H1 (cell line): ENCODE results near the gene PFDN5. TPM values are rescaled to one million over a fixed set of nuclear protein-coding genes. Genes with fewer than 3 reads are reported as not detected.
A peak's percentile ranks its signal among the peaks of the same experiment; 100 is the strongest.

Experiments
- CTCF ChIA-PET: fragments of 300-600 bp; sonication (Branson Sonifier 250); formaldehyde crosslinking; loops from one replicate; lab custom pipeline; 2021; ENCODE audit not compliant: partially characterized antibody; lab: Charles Lee
- POLR2A ChIA-PET: fragments of 300-600 bp; sonication (Branson Sonifier 250); formaldehyde crosslinking; loops from one replicate; lab custom pipeline; 2021; ENCODE audit warnings: inconsistent platforms; ENCODE audit not compliant: partially characterized antibody; lab: Charles Lee
- DNase-seq, 2 experiments: peaks; one replicate each; pipeline versions ENCODE4 v3.0.0 to v3.0.0-alpha.2; 2010 to 2022; ENCODE audit warnings: low spot score in 2 of 2, low read depth in 1 of 2, mixed read lengths in 1 of 2
- FAIRE-seq: peaks from 2 replicates; lab custom pipeline; 2011; peaks lifted over from hg19 to GRCh38; lab: Jason Lieb, UNC
- H2AFZ ChIP-seq: 2 replicates; pipeline ENCODE4 v1.8.1; 2012; ENCODE audit warnings: low read length, inconsistent platforms
- H2AK5ac ChIP-seq: 2 replicates; pipeline ENCODE4 v1.6.1; 2013; ENCODE audit warnings: low read depth, low read length
- H2BK120ac ChIP-seq: replicated peaks from 2 replicates; pipeline ENCODE3; 2013; ENCODE audit warnings: low read depth, low read length, inconsistent platforms
- H2BK12ac ChIP-seq: 2 replicates; pipeline ENCODE4 v1.6.1; 2013; ENCODE audit warnings: low read depth, low read length
- H2BK15ac ChIP-seq: 2 replicates; pipeline ENCODE4 v1.6.1; 2013; ENCODE audit warnings: low read length
- H2BK20ac ChIP-seq: 2 replicates; pipeline ENCODE4 v1.6.1; 2013; ENCODE audit warnings: low read length
- H2BK5ac ChIP-seq: 2 replicates; pipeline ENCODE4 v1.6.1; 2013; ENCODE audit warnings: low read depth, low read length
- H3K14ac ChIP-seq: 2 replicates; pipeline ENCODE4 v1.6.1; 2013; ENCODE audit warnings: inconsistent platforms; ENCODE audit not compliant: insufficient read length
- H3K18ac ChIP-seq: 2 replicates; pipeline ENCODE4 v1.6.1; 2013; ENCODE audit warnings: low read length; ENCODE audit errors: extremely low read depth
- H3K23ac ChIP-seq: 2 replicates; pipeline ENCODE4 v1.6.1; 2013; ENCODE audit warnings: inconsistent platforms; ENCODE audit not compliant: insufficient read length
- H3K23me2 ChIP-seq: 2 replicates; pipeline ENCODE4 v1.6.1; 2013; ENCODE audit warnings: low read depth, low read length
- H3K27ac ChIP-seq: 2 replicates; pipeline ENCODE4 v1.6.1; 2011; ENCODE audit warnings: low read depth, low read length, inconsistent platforms
- H3K27me3 ChIP-seq, 4 experiments: replicated peaks in 1 of 4; 1 replicate in 1 of 4; 2 replicates in 3 of 4; pipeline versions ENCODE4 v1.6.1 to v1.8.1; 2011 to 2013; ENCODE audit warnings: low read length in 3 of 4, mild to moderate bottlenecking in 3 of 4, inconsistent platforms in 2 of 4, mixed read lengths in 2 of 4, moderate library complexity in 1 of 4; ENCODE audit not compliant: control insufficient read depth in 3 of 4, insufficient read depth in 3 of 4; ENCODE audit errors: extremely low read depth in 1 of 4
- H3K36me3 ChIP-seq, 4 experiments: 2 replicates each; pipeline versions ENCODE4 v1.6.1 to v1.8.1; 2011 to 2013; ENCODE audit warnings: mild to moderate bottlenecking in 4 of 4, low read length in 3 of 4, moderate library complexity in 2 of 4, control low read depth in 1 of 4, inconsistent platforms in 1 of 4; ENCODE audit not compliant: insufficient read depth in 4 of 4, control insufficient read depth in 2 of 4
- H3K4ac ChIP-seq: replicated peaks from 2 replicates; pipeline ENCODE3; 2013; ENCODE audit warnings: low read length, low read depth, mixed read lengths, inconsistent platforms; ENCODE audit not compliant: insufficient read length
- H3K4me1 ChIP-seq, 4 experiments: replicated peaks in 1 of 4; 1 replicate in 1 of 4; 2 replicates in 3 of 4; pipeline versions ENCODE4 v1.6.1 to v1.8.1; 2011 to 2013; ENCODE audit warnings: low read length in 3 of 4, inconsistent platforms in 2 of 4, mixed read lengths in 1 of 4; ENCODE audit not compliant: insufficient read depth in 4 of 4, control insufficient read depth in 3 of 4
- H3K4me2 ChIP-seq, 2 experiments: 2 replicates each; pipeline versions ENCODE4 v1.6.1 to v1.8.1; 2011 to 2013; ENCODE audit warnings: low read depth in 2 of 2, low read length in 2 of 2, control low read depth in 1 of 2, inconsistent platforms in 1 of 2, mild to moderate bottlenecking in 1 of 2; ENCODE audit not compliant: insufficient read depth in 1 of 2
- H3K4me3 ChIP-seq, 4 experiments: fragments of 200-600, 300-600 bp in 1 of 4; sonication (generic), shearing (Covaris generic), sonication (Bioruptor Twin) in 1 of 4; 2 replicates each; pipeline versions ENCODE4 v1.5.1 to v1.8.1; 2011 to 2016; ENCODE audit warnings: low read length in 4 of 4, low read depth in 3 of 4, control low read depth in 2 of 4, inconsistent platforms in 2 of 4, mild to moderate bottlenecking in 2 of 4, mixed read lengths in 1 of 4, moderate library complexity in 1 of 4; ENCODE audit not compliant: insufficient read depth in 2 of 4; ENCODE audit errors: extremely low read depth in 1 of 4
- H3K56ac ChIP-seq: replicated peaks from 2 replicates; pipeline ENCODE3; 2013; ENCODE audit warnings: low read depth, mild to moderate bottlenecking, mixed read lengths, low read length, inconsistent platforms; ENCODE audit not compliant: insufficient read length
- H3K79me1 ChIP-seq: 2 replicates; pipeline ENCODE4 v1.6.1; 2013; ENCODE audit warnings: low read depth, low read length, control low read depth
- H3K79me2 ChIP-seq, 2 experiments: 2 replicates each; pipeline versions ENCODE4 v1.6.1 to v1.8.1; 2012 to 2013; ENCODE audit warnings: low read length in 2 of 2, mild to moderate bottlenecking in 2 of 2, inconsistent platforms in 1 of 2; ENCODE audit not compliant: insufficient read depth in 2 of 2, control insufficient read depth in 1 of 2
- H3K9ac ChIP-seq, 4 experiments: replicated peaks in 1 of 4; 1 replicate in 1 of 4; 2 replicates in 3 of 4; pipeline versions ENCODE4 v1.6.1 to v1.8.1; 2011 to 2013; ENCODE audit warnings: low read depth in 3 of 4, low read length in 3 of 4, control low read depth in 2 of 4, mild to moderate bottlenecking in 2 of 4, moderate library complexity in 2 of 4, inconsistent platforms in 1 of 4; ENCODE audit errors: extremely low read depth in 1 of 4
- H3K9me3 ChIP-seq, 2 experiments: 2 replicates each; pipeline versions ENCODE4 v1.6.1 to v1.8.1; 2012 to 2013; ENCODE audit warnings: mild to moderate bottlenecking in 2 of 2, moderate library complexity in 2 of 2, control low read depth in 1 of 2, inconsistent platforms in 1 of 2, low read depth in 1 of 2, low read length in 1 of 2, mixed read lengths in 1 of 2; ENCODE audit not compliant: insufficient read depth in 2 of 2
- H4K20me1 ChIP-seq, 2 experiments: replicated peaks in 1 of 2; 2 replicates each; pipeline versions ENCODE3 to v1.8.1; 2011 to 2013; ENCODE audit warnings: inconsistent platforms in 2 of 2, low read length in 2 of 2, mild to moderate bottlenecking in 1 of 2; ENCODE audit not compliant: insufficient read depth in 2 of 2, control insufficient read depth in 1 of 2
- H4K5ac ChIP-seq: 2 replicates; pipeline ENCODE4 v1.6.1; 2013; ENCODE audit warnings: low read length, low read depth, mixed read lengths, inconsistent platforms; ENCODE audit not compliant: insufficient read length
- H4K8ac ChIP-seq: 2 replicates; pipeline ENCODE4 v1.8.0; 2013; ENCODE audit warnings: mild to moderate bottlenecking, moderate library complexity, low read length, inconsistent platforms; ENCODE audit not compliant: insufficient read depth; ENCODE audit errors: extremely low read depth
- H4K91ac ChIP-seq: replicated peaks from 2 replicates; pipeline ENCODE3; 2013; ENCODE audit warnings: low read length, mixed read lengths, inconsistent platforms; ENCODE audit not compliant: insufficient read length
- BACH1 ChIP-seq: IDR thresholded peaks from 2 replicates; pipeline ENCODE4 v1.6.1; 2012; ENCODE audit warnings: low read length, improper control_type of control experiment
- RAD21 ChIP-seq, 2 experiments: IDR thresholded peaks in 1 of 2; conservative IDR thresholded peaks in 1 of 2; 2 replicates each; pipeline ENCODE4 v1.6.1; 2011; ENCODE audit warnings: low read depth in 2 of 2, low read length in 2 of 2, improper control_type of control experiment in 1 of 2, inconsistent platforms in 1 of 2, mild to moderate bottlenecking in 1 of 2, moderate library complexity in 1 of 2
- WGBS, 2 experiments: shearing (Covaris generic) in 1 of 2; methylation state at CpG; one replicate each; pipeline versions ENCODE4 v1.1.6 to v1.1.7; 2013 to 2015; ENCODE audit warnings: low lambda C conversion rate in 2 of 2, mixed read lengths in 2 of 2, inconsistent platforms in 1 of 2, low coverage in 1 of 2, missing lambda C conversion rate in 1 of 2; ENCODE audit not compliant: insufficient replicate concordance in 2 of 2, insufficient coverage in 1 of 2, insufficient read length in 1 of 2; ENCODE audit errors: extremely low coverage in 1 of 2, missing lambda C conversion rate in 1 of 2; 5-methylcytosine and 5-hydroxymethylcytosine counted together
- polyA plus RNA-seq, 7 experiments: library from polyadenylated mRNA; depleted of rRNA in 3 of 7; stranded (reverse) in 5 of 7; unstranded in 2 of 7; fragments of >200 nt in 5 of 7; fragments of 200-250 nt in 2 of 7; gene quantifications; 1 replicate in 5 of 7; 2 replicates in 1 of 7; 4 replicates in 1 of 7; pipeline versions ENCODE4 v1.2.1 to v1.2.3, GENCODE V29; 2011 to 2013; ENCODE audit warnings: missing spikeins in 2 of 7, mixed read lengths in 2 of 7
- total RNA-seq: library from RNA; stranded (reverse); fragmentation: NEBNext Ultra II Directional; extraction: Animal tissue kit (Norgen Biotek cat#: 25700); gene quantifications from 2 replicates; pipeline ENCODE4 v1.2.1, GENCODE V29; 2021

PFDN5 gene
- total and polyA plus RNA-seq, 2 of the 8 experiments (the other 6 are each of a cell fraction or from before 2014, with no cell fraction given), result 290 to 630 TPM

DNA sequence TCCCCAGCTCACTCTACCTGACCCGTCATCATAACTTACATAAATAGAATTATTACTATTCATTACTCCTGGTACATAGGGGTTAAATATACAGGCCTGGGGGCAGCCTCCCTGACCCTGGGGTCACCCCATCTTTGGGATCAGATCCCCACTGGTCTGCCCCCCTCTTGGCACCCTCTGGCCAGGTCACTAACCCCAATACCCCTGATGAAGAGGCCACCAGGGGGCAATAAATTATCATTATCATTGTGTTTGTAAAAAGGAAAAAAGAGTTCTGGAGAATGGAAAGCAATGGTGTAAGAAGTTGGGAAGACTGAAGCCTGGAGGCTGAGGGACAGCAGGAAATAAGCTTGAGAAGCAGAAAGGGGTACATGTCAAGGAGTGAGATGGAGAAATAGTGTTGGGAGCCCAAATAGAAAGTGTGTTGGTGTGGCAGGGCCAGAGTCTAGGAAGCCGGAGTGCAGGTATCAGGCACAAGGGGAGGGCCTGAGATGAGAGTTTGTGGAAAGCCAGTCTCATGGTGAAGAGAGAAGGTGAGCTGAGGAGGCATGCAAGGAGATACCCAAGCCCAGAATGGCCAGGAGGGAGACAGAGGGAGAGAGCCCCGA, 32.2 kb downstream of the PFDN5 start:
- no peak overlapping the region for H2AFZ ChIP-seq
- no peak overlapping the region for H2BK20ac ChIP-seq
- 77% methylated on average over 3 of the region's 3 CpGs; no CpG with 5 or more reads in 1 of the 2 experiments for whole genome bisulfite sequencing, 2 experiments
- peaks cover 13 to 56% (median 48%) of the 10 kb centered on the region in 4 experiments for H3K27me3 ChIP-seq
- no peak overlapping the region for H2AK5ac ChIP-seq
- peak overlapping the region; percentile 95; the same call in 1 of the 2 replicates for H2BK15ac ChIP-seq
- no peaks in the 10 kb centered on the region for H3K79me1 ChIP-seq
- no peak overlapping the region for H2BK5ac ChIP-seq
- no peak for TF ChIP-seq BACH1
- TF ChIP-seq RAD21 (IDR thresholded peaks at IDR 0.05 in 1 of 2, conservative IDR thresholded peaks at IDR 0.05 in 1 of 2; ENCODE audit: low read depth in 2 of 2, low read length in 2 of 2), result peak in 1 of 2 experiments; percentile 15; a peak in 1 of 4 replicates
- no peak overlapping the region for H2BK12ac ChIP-seq
- H3K9ac ChIP-seq, result no peak overlapping the region
- H4K5ac ChIP-seq, result no peak overlapping the region
- no peak overlapping the region for H4K91ac ChIP-seq
- peak overlapping the region; percentile 22 to 40; a peak in 1 of 4 replicates for H3K4me2 ChIP-seq
- CTCF ChIA-PET, result interaction anchor here (0.7 to 21.2 kb wide), 31 partner anchors 8 to 191 kb away, joined by 3 to 381 read pairs (median 4); partner anchors contain the start of genes MYG1 and SP7
- no peak overlapping the region for H3K4ac ChIP-seq
- H3K18ac ChIP-seq, result no peak overlapping the region; the same call in 1 of the 2 replicates
- no peak overlapping the region for H3K27ac ChIP-seq
- peaks cover 0 to 2% of the 10 kb centered on the region in 2 experiments for H4K20me1 ChIP-seq
- FAIRE-seq, result no peak
- H2BK120ac ChIP-seq, result no peak overlapping the region
- peaks cover 4% of the 10 kb centered on the region; the same call in 1 of the 2 replicates for H3K23me2 ChIP-seq
- no peaks in the 10 kb centered on the region for H3K79me2 ChIP-seq
- no peak overlapping the region for H3K56ac ChIP-seq
- POLR2A ChIA-PET, result interaction anchor here (0.6 to 8.0 kb wide), 15 partner anchors 9 to 181 kb away, joined by 3 to 51 read pairs (median 4); partner anchors contain the start of genes MAP3K12, MYG1, NPFF and PFDN5
- no peak overlapping the region for H3K4me3 ChIP-seq
- H4K8ac ChIP-seq, result no peak overlapping the region
- H3K36me3 ChIP-seq, result no peaks in the 10 kb centered on the region
- H3K4me1 ChIP-seq, result peaks cover 0 to 17% (median 9%) of the 10 kb centered on the region in 4 experiments; a peak in 6 of 7 replicates
- DNase-seq, result no peak
- H3K9me3 ChIP-seq, result no peaks in the 10 kb centered on the region
- H3K14ac ChIP-seq, result no peak overlapping the region
- H3K23ac ChIP-seq, result no peak overlapping the region
